ENCODE measurements around the gene TM9SF2. TPM values are rescaled to one million over a fixed set of nuclear protein-coding genes. Genes with fewer than 3 reads are reported as not detected.
A peak's percentile ranks its signal among the peaks of the same experiment; 100 is the strongest.
"Not testable (repeated sequence)": the region's sequence is repeated elsewhere in the genome, so short reads cannot be mapped to it uniquely, and the experiment has no call there.

TM9SF2 gene
- 10 to 100 TPM; 67.2 to 72.0 TPM for total RNA-seq

GRCh38 chr13:99501184-99501847, at the start of gene TM9SF2:
TSS of gene TM9SF2 (plus strand) at chr13:99501472. CDS start at chr13:99501607, 135 bp downstream.
- Mint-ChIP-seq H3K27me3 (no peaks in the 10 kb centered on the region), H3K4me3 (peak within 1 kb of the TSS; percentile 88), H3K4me1 (ENCODE audit: low read depth) (peaks cover 67% of the 10 kb centered on the region), H3K27ac (peak within 1 kb of the TSS; percentile 88), H3K9me3 (no peaks in the 10 kb centered on the region), H3K36me3 (peaks cover 15% of the 10 kb centered on the region)
- intact Hi-C loops (cut with micrococcal nuclease), result loop anchor here (2.0 to 5.0 kb wide), 2 partner anchors 115 to 284 kb away; no protein-coding TSS in a partner anchor
- peak; percentile 98 for DNase-seq
- POLR2A ChIA-PET, result interaction anchor here (0.9 to 1.5 kb wide), 4 partner anchors 34 to 299 kb away, joined by 3 to 4 read pairs (median 4); no protein-coding TSS in a partner anchor
- CTCF ChIA-PET, result interaction anchor here (0.7 to 8.0 kb wide), 9 partner anchors 52 to 325 kb away, joined by 3 to 58 read pairs (median 4); no protein-coding TSS in a partner anchor

- no peak for DNase-seq
- ChIA-PET CTCF (interaction anchor here (1.0 to 2.1 kb wide), 3 partner anchors 12 to 51 kb away, joined by 3 to 7 read pairs (median 3); no protein-coding TSS in a partner anchor), POLR2A (no interaction called here)
- Mint-ChIP-seq H3K4me3 (no peak overlapping the region), H3K36me3 (peaks cover 11% of the 10 kb centered on the region), H3K27ac (no peak overlapping the region), H3K4me1 (ENCODE audit: low read depth) (peaks cover 29% of the 10 kb centered on the region), H3K9me3 (peaks cover 8% of the 10 kb centered on the region), H3K27me3 (peaks cover 22% of the 10 kb centered on the region)
- intact Hi-C loops (cut with micrococcal nuclease), result no loop called here
These were observed 46.6 kb upstream of the TM9SF2 start for GRCh38 chr13:99454518-99455183.

GRCh38 chr13:99459099-99459850, 42.0 kb upstream of the TM9SF2 start:
- H3K4me3 Mint-ChIP-seq, result no peak overlapping the region
- H3K27me3 Mint-ChIP-seq, result peaks cover 5% of the 10 kb centered on the region
- ChIA-PET CTCF (interaction anchor here (0.7 kb wide), 1 partner anchor 259 kb away, joined by 3 read pairs; no protein-coding TSS in a partner anchor), POLR2A (no interaction called here)
- peaks cover 17% of the 10 kb centered on the region for H3K4me1 Mint-ChIP-seq (ENCODE audit: low read depth)
- peaks cover 7% of the 10 kb centered on the region for H3K36me3 Mint-ChIP-seq
- intact Hi-C loops (cut with micrococcal nuclease), result no loop called here
- H3K27ac Mint-ChIP-seq, result no peak overlapping the region
- H3K9me3 Mint-ChIP-seq, result peaks cover 8% of the 10 kb centered on the region
- peak; percentile 36 for DNase-seq

GRCh38 chr13:99460802-99461201, 40.5 kb upstream of the TM9SF2 start:
- POLR2A ChIA-PET; DNase-seq; H3K36me3 Mint-ChIP-seq; H3K9me3 Mint-ChIP-seq; H3K27me3 Mint-ChIP-seq; H3K4me3 Mint-ChIP-seq; intact Hi-C loops (cut with micrococcal nuclease); CTCF ChIA-PET: not testable (repeated sequence)
- Mint-ChIP-seq H3K4me1 (ENCODE audit: low read depth) (peaks cover 29% of the 10 kb centered on the region), H3K27ac (peak overlapping the region; percentile 10)

GRCh38 chr13:99463646-99464397, 37.5 kb upstream of the TM9SF2 start:
- H3K9me3 Mint-ChIP-seq, result no peaks in the 10 kb centered on the region
- peaks cover under 1% of the 10 kb centered on the region for H3K27me3 Mint-ChIP-seq
- no peaks in the 10 kb centered on the region for H3K36me3 Mint-ChIP-seq
- H3K4me3 Mint-ChIP-seq, result peak overlapping the region; percentile 42
- ChIA-PET POLR2A (interaction anchor here (1.4 kb wide), 1 partner anchor 11 kb away, joined by 4 read pairs; no protein-coding TSS in a partner anchor), CTCF (interaction anchor here (1.1 kb wide), 1 partner anchor 14 kb away, joined by 4 read pairs; no protein-coding TSS in a partner anchor)
- no peak for DNase-seq
- intact Hi-C loops (cut with micrococcal nuclease), result loop anchor here (1.0 to 2.0 kb wide), 3 partner anchors 11 to 32 kb away; no protein-coding TSS in a partner anchor
- peaks cover 33% of the 10 kb centered on the region for H3K4me1 Mint-ChIP-seq (ENCODE audit: low read depth)
- peak overlapping the region; percentile 86 for H3K27ac Mint-ChIP-seq

GRCh38 chr13:99464441-99464949, 36.8 kb upstream of the TM9SF2 start:
- CTCF ChIA-PET, result no interaction called here
- peak overlapping the region; percentile 86 for H3K27ac Mint-ChIP-seq
- peaks cover 2% of the 10 kb centered on the region for H3K27me3 Mint-ChIP-seq
- H3K9me3 Mint-ChIP-seq, result no peaks in the 10 kb centered on the region
- DNase-seq, result peak; percentile 25
- no peaks in the 10 kb centered on the region for H3K36me3 Mint-ChIP-seq
- intact Hi-C loops (cut with micrococcal nuclease), result loop anchor here (1.0 to 2.0 kb wide), 3 partner anchors 11 to 32 kb away; no protein-coding TSS in a partner anchor
- H3K4me3 Mint-ChIP-seq, result peak overlapping the region; percentile 42
- peaks cover 30% of the 10 kb centered on the region for H3K4me1 Mint-ChIP-seq (ENCODE audit: low read depth)
- POLR2A ChIA-PET, result no interaction called here

GRCh38 chr13:99465454-99465853, 35.8 kb upstream of the TM9SF2 start:
- no peaks in the 10 kb centered on the region for H3K36me3 Mint-ChIP-seq
- H3K27me3 Mint-ChIP-seq, result peaks cover 2% of the 10 kb centered on the region
- peak overlapping the region; percentile 86 for H3K27ac Mint-ChIP-seq
- H3K9me3 Mint-ChIP-seq, result no peaks in the 10 kb centered on the region
- intact Hi-C loops (cut with micrococcal nuclease), result loop anchor here (2.0 kb wide), 1 partner anchor 17 kb away; no protein-coding TSS in a partner anchor
- no peak overlapping the region for H3K4me3 Mint-ChIP-seq
- POLR2A ChIA-PET, result no interaction called here
- H3K4me1 Mint-ChIP-seq (ENCODE audit: low read depth), result peaks cover 29% of the 10 kb centered on the region
- CTCF ChIA-PET, result interaction anchor here (0.7 to 0.9 kb wide), 2 partner anchors 10 to 41 kb away, joined by 3 read pairs; no protein-coding TSS in a partner anchor
- DNase-seq, result no peak

- Mint-ChIP-seq H3K9me3 (no peaks in the 10 kb centered on the region), H3K27ac (no peak overlapping the region), H3K4me3 (no peak overlapping the region), H3K36me3 (no peaks in the 10 kb centered on the region), H3K4me1 (ENCODE audit: low read depth) (peaks cover 21% of the 10 kb centered on the region), H3K27me3 (peaks cover 2% of the 10 kb centered on the region)
- intact Hi-C loops (cut with micrococcal nuclease), result no loop called here
- no peak for DNase-seq
- POLR2A ChIA-PET, result interaction anchor here (0.6 to 1.4 kb wide), 2 partner anchors 12 to 33 kb away, joined by 3 to 4 read pairs; partner anchors contain the start of gene TM9SF2
- CTCF ChIA-PET, result interaction anchor here (1.2 kb wide), 1 partner anchor 37 kb away, joined by 3 read pairs; no protein-coding TSS in a partner anchor
These were observed 33.5 kb upstream of the TM9SF2 start for GRCh38 chr13:99467764-99468163.

- peaks cover 19% of the 10 kb centered on the region for H3K4me1 Mint-ChIP-seq (ENCODE audit: low read depth)
- CTCF ChIA-PET, result no interaction called here
- H3K27me3 Mint-ChIP-seq, result peaks cover 2% of the 10 kb centered on the region
- no peaks in the 10 kb centered on the region for H3K9me3 Mint-ChIP-seq
- intact Hi-C loops (cut with micrococcal nuclease), result no loop called here
- no peak for DNase-seq
- POLR2A ChIA-PET, result no interaction called here
- no peaks in the 10 kb centered on the region for H3K36me3 Mint-ChIP-seq
- H3K27ac Mint-ChIP-seq, result no peak overlapping the region
- no peak overlapping the region for H3K4me3 Mint-ChIP-seq
These were observed 32.2 kb upstream of the TM9SF2 start for GRCh38 chr13:99469041-99469440.

- intact Hi-C loops (cut with micrococcal nuclease), result no loop called here
- ChIA-PET POLR2A (interaction anchor here (0.6 kb wide), 1 partner anchor 62 kb away, joined by 3 read pairs; no protein-coding TSS in a partner anchor), CTCF (interaction anchor here (1.0 kb wide), 1 partner anchor 28 kb away, joined by 3 read pairs; no protein-coding TSS in a partner anchor)
- Mint-ChIP-seq H3K27me3 (peaks cover 2% of the 10 kb centered on the region), H3K4me1 (ENCODE audit: low read depth) (peaks cover 9% of the 10 kb centered on the region), H3K36me3 (no peaks in the 10 kb centered on the region), H3K9me3 (no peaks in the 10 kb centered on the region), H3K4me3 (no peak overlapping the region), H3K27ac (no peak overlapping the region)
- DNase-seq, result no peak
These were observed 31.2 kb upstream of the TM9SF2 start for GRCh38 chr13:99470027-99470426.

Data from activated CD4-positive, alpha-beta memory T cell treated with anti-CD3 and anti-CD28 coated beads for 36 hours (primary cell).